A549 (cell line): Measurements from ENCODE around the gene NCAPD3.

Source experiments
- HOXB5 ChIP-seq: fragments of 250-450 bp; sonication (Bioruptor Pico); IDR thresholded peaks from 2 replicates; pipeline ENCODE4 v1.5.0; 2020; ENCODE audit warnings: mild to moderate bottlenecking, moderate library complexity
- MYC ChIP-seq: IDR thresholded peaks from 2 replicates; pipeline ENCODE4 v1.6.1; 2012; ENCODE audit warnings: mild to moderate bottlenecking, inconsistent platforms, low read length, improper control_type of control experiment, borderline replicate concordance
- POLR2A ChIP-seq: IDR thresholded peaks from 2 replicates; pipeline ENCODE4 v1.6.1; 2012; ENCODE audit warnings: mild to moderate bottlenecking, low read length
- RAD21 ChIP-seq, 2 experiments: fragments of >200 bp in 1 of 2; sonication (Bioruptor Twin) in 1 of 2; formaldehyde crosslinking in 1 of 2; IDR thresholded peaks in 1 of 2; conservative IDR thresholded peaks in 1 of 2; 2 replicates in 1 of 2; 3 replicates in 1 of 2; pipeline ENCODE4 v1.6.1; 2012 to 2018; ENCODE audit warnings: inconsistent platforms in 1 of 2
- ZNF302 ChIP-seq: fragments of 250-450 bp; sonication (Bioruptor Pico); IDR thresholded peaks from 2 replicates; pipeline ENCODE4 v1.9.0; 2021; ENCODE audit warnings: inconsistent platforms, mild to moderate bottlenecking, moderate library complexity
- TF ChIP-seq, protein P1 (sequence below): fragments of >200 bp; sonication (Bioruptor Twin); formaldehyde crosslinking; IDR thresholded peaks from 3 replicates; pipeline ENCODE4 v1.5.1; 2016
- TF ChIP-seq, protein P2 (sequence below): IDR thresholded peaks from 2 replicates; pipeline ENCODE4 v1.6.1; 2012

DNA sequence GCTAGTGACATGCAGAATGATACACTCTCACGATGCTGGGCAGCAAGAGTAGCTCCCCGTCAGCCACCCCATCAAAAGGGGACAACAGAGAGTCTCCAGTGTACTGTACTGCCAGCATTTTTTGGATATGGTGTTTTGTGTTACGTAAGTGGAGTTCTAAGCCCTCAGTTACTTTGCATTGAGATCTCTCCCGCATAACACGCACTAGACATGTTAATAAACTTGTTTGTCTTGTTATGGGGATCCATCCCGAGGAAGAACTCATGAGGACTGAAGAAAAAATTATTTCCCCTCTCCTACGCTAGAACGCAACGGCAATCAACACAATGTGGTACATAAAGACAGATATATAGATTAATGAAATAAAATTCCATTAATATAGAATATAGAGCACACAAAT lies 24.2 kb downstream of the NCAPD3 start:
- no peak for TF ChIP-seq RAD21 (conservative IDR thresholded peaks at IDR 0.05 in 1 of 2, IDR thresholded peaks at IDR 0.05 in 1 of 2)
- TF ChIP-seq HOXB5, result no peak
- TF ChIP-seq ZNF302 (CRISPR knock-in tag), result no peak
- TF ChIP-seq, protein P1, sequence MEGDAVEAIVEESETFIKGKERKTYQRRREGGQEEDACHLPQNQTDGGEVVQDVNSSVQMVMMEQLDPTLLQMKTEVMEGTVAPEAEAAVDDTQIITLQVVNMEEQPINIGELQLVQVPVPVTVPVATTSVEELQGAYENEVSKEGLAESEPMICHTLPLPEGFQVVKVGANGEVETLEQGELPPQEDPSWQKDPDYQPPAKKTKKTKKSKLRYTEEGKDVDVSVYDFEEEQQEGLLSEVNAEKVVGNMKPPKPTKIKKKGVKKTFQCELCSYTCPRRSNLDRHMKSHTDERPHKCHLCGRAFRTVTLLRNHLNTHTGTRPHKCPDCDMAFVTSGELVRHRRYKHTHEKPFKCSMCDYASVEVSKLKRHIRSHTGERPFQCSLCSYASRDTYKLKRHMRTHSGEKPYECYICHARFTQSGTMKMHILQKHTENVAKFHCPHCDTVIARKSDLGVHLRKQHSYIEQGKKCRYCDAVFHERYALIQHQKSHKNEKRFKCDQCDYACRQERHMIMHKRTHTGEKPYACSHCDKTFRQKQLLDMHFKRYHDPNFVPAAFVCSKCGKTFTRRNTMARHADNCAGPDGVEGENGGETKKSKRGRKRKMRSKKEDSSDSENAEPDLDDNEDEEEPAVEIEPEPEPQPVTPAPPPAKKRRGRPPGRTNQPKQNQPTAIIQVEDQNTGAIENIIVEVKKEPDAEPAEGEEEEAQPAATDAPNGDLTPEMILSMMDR, result no peak
- TF ChIP-seq MYC, result no peak
- TF ChIP-seq, protein P2, sequence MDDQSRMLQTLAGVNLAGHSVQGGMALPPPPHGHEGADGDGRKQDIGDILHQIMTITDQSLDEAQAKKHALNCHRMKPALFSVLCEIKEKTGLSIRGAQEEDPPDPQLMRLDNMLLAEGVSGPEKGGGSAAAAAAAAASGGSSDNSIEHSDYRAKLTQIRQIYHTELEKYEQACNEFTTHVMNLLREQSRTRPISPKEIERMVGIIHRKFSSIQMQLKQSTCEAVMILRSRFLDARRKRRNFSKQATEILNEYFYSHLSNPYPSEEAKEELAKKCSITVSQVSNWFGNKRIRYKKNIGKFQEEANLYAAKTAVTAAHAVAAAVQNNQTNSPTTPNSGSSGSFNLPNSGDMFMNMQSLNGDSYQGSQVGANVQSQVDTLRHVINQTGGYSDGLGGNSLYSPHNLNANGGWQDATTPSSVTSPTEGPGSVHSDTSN, result no peak
- no peak for TF ChIP-seq POLR2A
